K562 (cell line): ENCODE data around the gene ADGRG1. TPM values are rescaled to one million over a fixed set of nuclear protein-coding genes. Genes with fewer than 3 reads are reported as not detected.

Experiments
- ATF3 ChIP-seq, 2 experiments: fragments of 450-650 bp in 1 of 2; sonication (generic) in 1 of 2; formaldehyde crosslinking in 1 of 2; IDR thresholded peaks in 1 of 2; conservative IDR thresholded peaks in 1 of 2; 2 replicates each; pipeline versions ENCODE4 v1.6.1 to v1.8.1; 2016 to 2023; ENCODE audit warnings: mild to moderate bottlenecking in 2 of 2, moderate library complexity in 2 of 2, inconsistent platforms in 1 of 2, missing genetic modification reagents in 1 of 2
- ELK1 ChIP-seq: sonication (generic); formaldehyde crosslinking; IDR thresholded peaks from 2 replicates; pipeline ENCODE4 v1.8.1; 2022; ENCODE audit warnings: missing genetic modification reagents
- ILF3 ChIP-seq: fragments of 450-650 bp; IDR thresholded peaks from 2 replicates; pipeline ENCODE4 v1.6.1; 2018; ENCODE audit warnings: antibody characterized with exemption, mild to moderate bottlenecking, moderate library complexity, borderline replicate concordance
- KAT2B ChIP-seq: IDR thresholded peaks from one replicate; pipeline ENCODE4 v1.6.1; 2012; ENCODE audit warnings: low read depth, mild to moderate bottlenecking, control low read depth, inconsistent platforms, low read length, moderate library complexity
- KLF1 ChIP-seq: fragments of 450-650 bp; IDR thresholded peaks from 2 replicates; pipeline ENCODE4 v1.6.1; 2016; ENCODE audit warnings: missing genetic modification characterization, missing compliant biosample characterization
- MAFF ChIP-seq: IDR thresholded peaks from 2 replicates; pipeline ENCODE4 v1.6.1; 2012; ENCODE audit warnings: low read length, improper control_type of control experiment
- PRPF4 ChIP-seq: fragments of 200-400 bp; formaldehyde crosslinking; IDR thresholded peaks from one replicate; pipeline ENCODE4 v1.6.1; 2017; ENCODE audit warnings: low read length, low read depth, mild to moderate bottlenecking; ENCODE audit not compliant: insufficient read depth, poor library complexity, severe bottlenecking
- RAD21 ChIP-seq, 2 experiments: fragments of 250-450 bp in 1 of 2; fragments of 450-650 bp in 1 of 2; sonication (Bioruptor Pico) in 1 of 2; formaldehyde crosslinking in 1 of 2; IDR thresholded peaks in 1 of 2; conservative IDR thresholded peaks in 1 of 2; 2 replicates each; pipeline versions ENCODE4 v1.4.0 to v1.8.0; 2020 to 2022; ENCODE audit warnings: mild to moderate bottlenecking in 2 of 2, moderate library complexity in 1 of 2
- RUNX1 ChIP-seq: sonication (generic); IDR thresholded peaks from 2 replicates; pipeline ENCODE4 v1.6.1; 2016; ENCODE audit warnings: antibody characterized with exemption, low read depth
- TFAM ChIP-seq: fragments of 250-450 bp; sonication (Bioruptor Pico); conservative IDR thresholded peaks from 2 replicates; pipeline ENCODE4 v1.5.0; 2021; ENCODE audit warnings: mild to moderate bottlenecking, moderate library complexity
- XRCC4 ChIP-seq: IDR thresholded peaks from one replicate; pipeline ENCODE4 v1.6.1; 2011; ENCODE audit not compliant: insufficient read depth, insufficient read length; ENCODE audit errors: extremely low read depth
- ZNF696 ChIP-seq: fragments of 250-450 bp; sonication (Bioruptor Pico); conservative IDR thresholded peaks from 2 replicates; pipeline ENCODE4 v1.4.0; 2020; ENCODE audit warnings: mild to moderate bottlenecking, moderate library complexity
- polyA plus RNA-seq, 8 experiments: library from polyadenylated mRNA; depleted of rRNA in 4 of 8; stranded (reverse) in 5 of 8; unstranded in 3 of 8; fragments of >200 nt; fragmentation: Nextera tagmentation in 2 of 8; fragmentation: Illumina TruSeq in 1 of 8; extraction: Ambion mirVana in 2 of 8; extraction: Trizol in 1 of 8; gene quantifications; 2 replicates each; pipeline versions ENCODE4 v1.2.1 to v1.2.3, GENCODE V29; 2011 to 2014; ENCODE audit warnings: inconsistent platforms in 1 of 8, missing spikeins in 1 of 8
- total RNA-seq, 7 experiments: library from RNA; depleted of rRNA in 6 of 7; stranded (reverse); fragments of >200 nt in 6 of 7; fragmentation: Illumina TruSeq in 2 of 7; extraction: Trizol in 2 of 7; gene quantifications; 2 replicates each; pipeline versions ENCODE4 v1.2.1 to v1.2.3, GENCODE V29; 2011 to 2021; ENCODE audit warnings: low replicate concordance in 1 of 7
- TF ChIP-seq, protein P1 (sequence below): sonication (generic); formaldehyde crosslinking; IDR thresholded peaks from 2 replicates; pipeline ENCODE4 v1.8.0; 2023; ENCODE audit warnings: mild to moderate bottlenecking, missing genetic modification reagents
- TF ChIP-seq, protein P2 (sequence below): fragments of 250-450 bp; sonication (Bioruptor Pico); IDR thresholded peaks from 2 replicates; pipeline ENCODE4 v1.8.0; 2021; ENCODE audit warnings: moderate library complexity, mild to moderate bottlenecking, inconsistent platforms
- TF ChIP-seq, protein P3 (sequence below): fragments of 450-650 bp; formaldehyde crosslinking; IDR thresholded peaks from 2 replicates; pipeline ENCODE4 v1.4.0; 2020; ENCODE audit warnings: mild to moderate bottlenecking, moderate library complexity

The ADGRG1 gene
- total and polyA plus RNA-seq, 9 of the 15 experiments (the other 6 are each of a cell fraction or from before 2014, with no cell fraction given), result 0.04 to 0.31 (median 0.16) TPM; not detected in 6

DNA sequence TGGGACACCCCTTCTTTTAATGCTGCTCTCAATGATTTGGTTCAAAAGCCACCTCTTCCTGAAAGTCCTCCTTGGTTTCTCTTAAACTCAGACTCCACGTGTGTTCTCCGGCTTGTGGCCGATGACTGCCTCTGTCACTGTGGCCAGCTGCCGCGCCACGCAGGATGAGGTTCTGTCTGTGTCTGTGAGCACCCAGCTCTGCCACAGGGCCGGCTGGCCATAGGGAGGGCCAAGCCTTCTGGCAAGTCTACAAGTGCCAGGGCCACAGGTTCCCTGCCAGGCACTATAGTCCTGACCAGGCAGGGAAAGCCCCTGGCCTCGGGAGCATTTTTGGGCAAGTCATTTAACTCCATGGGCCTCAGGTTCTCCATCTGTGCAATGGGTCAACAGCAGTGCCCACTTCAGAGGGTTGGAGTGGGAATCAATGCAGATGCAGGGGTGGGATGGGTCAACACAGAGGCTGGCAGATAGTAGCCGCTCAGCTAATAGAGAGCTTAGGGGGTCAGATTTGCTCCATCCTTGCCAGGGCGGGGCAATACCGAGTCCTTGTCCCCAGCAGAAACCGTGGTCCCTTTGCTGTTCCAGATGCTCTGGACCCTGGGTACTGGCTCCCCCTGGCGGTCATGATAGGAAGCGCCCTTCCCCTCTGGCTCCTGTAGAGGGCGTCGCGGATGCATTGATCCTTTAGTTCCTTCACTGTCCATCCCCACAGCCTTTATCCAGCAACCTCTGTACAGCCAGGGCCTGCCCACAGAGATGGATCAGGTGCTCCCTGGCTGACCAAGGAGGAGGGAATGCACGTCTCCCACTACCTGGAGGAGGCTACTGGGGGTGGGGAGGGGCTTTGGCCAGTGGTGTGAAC lies 20.4 kb downstream of the ADGRG1 start (continued):
- TF ChIP-seq, protein P1, sequence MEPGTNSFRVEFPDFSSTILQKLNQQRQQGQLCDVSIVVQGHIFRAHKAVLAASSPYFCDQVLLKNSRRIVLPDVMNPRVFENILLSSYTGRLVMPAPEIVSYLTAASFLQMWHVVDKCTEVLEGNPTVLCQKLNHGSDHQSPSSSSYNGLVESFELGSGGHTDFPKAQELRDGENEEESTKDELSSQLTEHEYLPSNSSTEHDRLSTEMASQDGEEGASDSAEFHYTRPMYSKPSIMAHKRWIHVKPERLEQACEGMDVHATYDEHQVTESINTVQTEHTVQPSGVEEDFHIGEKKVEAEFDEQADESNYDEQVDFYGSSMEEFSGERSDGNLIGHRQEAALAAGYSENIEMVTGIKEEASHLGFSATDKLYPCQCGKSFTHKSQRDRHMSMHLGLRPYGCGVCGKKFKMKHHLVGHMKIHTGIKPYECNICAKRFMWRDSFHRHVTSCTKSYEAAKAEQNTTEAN (CRISPR knock-in tag), result peak; percentile 70; the same call in 1 of the 2 replicates
- no peak for TF ChIP-seq RUNX1
- no peak for TF ChIP-seq ATF3 (IDR thresholded peaks at IDR 0.05)
- no peak for TF ChIP-seq ATF3 (CRISPR knock-in tag; conservative IDR thresholded peaks at IDR 0.05)
- TF ChIP-seq XRCC4, result no peak
- TF ChIP-seq, protein P2, sequence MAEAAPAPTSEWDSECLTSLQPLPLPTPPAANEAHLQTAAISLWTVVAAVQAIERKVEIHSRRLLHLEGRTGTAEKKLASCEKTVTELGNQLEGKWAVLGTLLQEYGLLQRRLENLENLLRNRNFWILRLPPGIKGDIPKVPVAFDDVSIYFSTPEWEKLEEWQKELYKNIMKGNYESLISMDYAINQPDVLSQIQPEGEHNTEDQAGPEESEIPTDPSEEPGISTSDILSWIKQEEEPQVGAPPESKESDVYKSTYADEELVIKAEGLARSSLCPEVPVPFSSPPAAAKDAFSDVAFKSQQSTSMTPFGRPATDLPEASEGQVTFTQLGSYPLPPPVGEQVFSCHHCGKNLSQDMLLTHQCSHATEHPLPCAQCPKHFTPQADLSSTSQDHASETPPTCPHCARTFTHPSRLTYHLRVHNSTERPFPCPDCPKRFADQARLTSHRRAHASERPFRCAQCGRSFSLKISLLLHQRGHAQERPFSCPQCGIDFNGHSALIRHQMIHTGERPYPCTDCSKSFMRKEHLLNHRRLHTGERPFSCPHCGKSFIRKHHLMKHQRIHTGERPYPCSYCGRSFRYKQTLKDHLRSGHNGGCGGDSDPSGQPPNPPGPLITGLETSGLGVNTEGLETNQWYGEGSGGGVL (CRISPR knock-in tag), result no peak
- no peak for TF ChIP-seq PRPF4
- TF ChIP-seq KLF1, result no peak
- no peak for TF ChIP-seq ILF3
- TF ChIP-seq RAD21 (CRISPR knock-in tag; conservative IDR thresholded peaks at IDR 0.05 in 1 of 2, IDR thresholded peaks at IDR 0.05 in 1 of 2), result peak; percentile 99 to 100
- TF ChIP-seq TFAM (CRISPR knock-in tag), result no peak
- TF ChIP-seq KAT2B, result peak; percentile 64
- TF ChIP-seq, protein P3, sequence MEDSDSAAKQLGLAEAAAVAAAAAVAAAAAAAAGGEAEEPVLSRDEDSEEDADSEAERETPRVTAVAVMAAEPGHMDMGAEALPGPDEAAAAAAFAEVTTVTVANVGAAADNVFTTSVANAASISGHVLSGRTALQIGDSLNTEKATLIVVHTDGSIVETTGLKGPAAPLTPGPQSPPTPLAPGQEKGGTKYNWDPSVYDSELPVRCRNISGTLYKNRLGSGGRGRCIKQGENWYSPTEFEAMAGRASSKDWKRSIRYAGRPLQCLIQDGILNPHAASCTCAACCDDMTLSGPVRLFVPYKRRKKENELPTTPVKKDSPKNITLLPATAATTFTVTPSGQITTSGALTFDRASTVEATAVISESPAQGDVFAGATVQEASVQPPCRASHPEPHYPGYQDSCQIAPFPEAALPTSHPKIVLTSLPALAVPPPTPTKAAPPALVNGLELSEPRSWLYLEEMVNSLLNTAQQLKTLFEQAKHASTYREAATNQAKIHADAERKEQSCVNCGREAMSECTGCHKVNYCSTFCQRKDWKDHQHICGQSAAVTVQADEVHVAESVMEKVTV (CRISPR knock-in tag), result peak; percentile 99
- TF ChIP-seq ZNF696 (CRISPR knock-in tag), result no peak
- no peak for TF ChIP-seq MAFF
- TF ChIP-seq ELK1 (CRISPR knock-in tag), result no peak
